ENCODE measurements around the gene ROGDI. TPM values are rescaled to one million over a fixed set of nuclear protein-coding genes. Genes with fewer than 3 reads are reported as not detected.

Gene ROGDI
- total and polyA plus RNA-seq, 9 of the 15 experiments (the other 6 are each of a cell fraction or from before 2014, with no cell fraction given): 0.97 to 37.3 (median 16.5) TPM

DNA sequence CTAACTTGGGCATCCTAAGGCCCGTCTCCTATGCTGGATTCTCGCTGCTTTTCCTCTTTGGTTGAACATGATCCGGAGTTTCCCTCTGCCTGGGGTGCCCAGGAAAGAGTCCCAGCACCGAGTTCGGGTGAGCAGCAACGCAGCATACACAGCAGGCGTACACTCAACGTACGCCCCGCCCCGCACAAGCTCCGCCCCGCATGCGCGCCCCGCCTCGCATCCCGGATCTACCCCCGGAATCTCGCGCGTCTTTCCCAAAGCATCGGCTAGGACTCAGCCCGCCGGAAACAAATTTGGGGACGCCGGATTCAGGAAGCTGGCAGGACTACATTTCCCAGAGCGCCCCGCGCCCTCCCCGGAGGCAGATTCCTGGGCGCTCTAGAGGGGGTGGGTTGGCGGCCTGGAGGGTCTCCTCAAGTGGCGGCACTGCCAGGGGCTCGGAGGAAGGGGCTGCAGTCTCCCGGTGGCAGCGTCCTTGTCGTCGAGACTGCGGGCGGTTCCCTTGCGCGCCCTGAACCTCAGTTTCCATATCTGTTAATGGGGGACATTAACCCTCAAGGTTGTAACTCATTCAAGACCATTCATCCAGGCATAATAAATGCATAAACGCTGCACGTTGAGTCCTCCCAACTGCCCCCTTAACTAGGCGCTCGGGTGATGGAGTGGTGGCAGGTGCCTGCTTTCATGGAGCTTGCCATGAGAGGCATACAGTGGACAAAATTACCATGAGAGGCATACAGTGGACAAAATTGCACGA lies 33.7 kb downstream of the ROGDI start (continued):
- TF ChIP-seq BCL6 (CRISPR knock-in tag; IDR thresholded peaks at IDR 0.05) (no peak), LARP7 (IDR thresholded peaks at IDR 0.05) (no peak), NR2C2 (CRISPR knock-in tag; IDR thresholded peaks at IDR 0.05) (no peak), NR2C2 (tag; IDR thresholded peaks at IDR 0.05) (peak; percentile 95), ZNF445 (CRISPR knock-in tag; IDR thresholded peaks at IDR 0.05; ENCODE audit: low read depth) (no peak), ZNF707 (CRISPR knock-in tag; conservative IDR thresholded peaks at IDR 0.05) (no peak), EGR1 (conservative IDR thresholded peaks at IDR 0.05) (no peak; the same call in 1 of the 2 replicates), ASH1L (IDR thresholded peaks at IDR 0.05; ENCODE audit: borderline replicate concordance, low read depth, partially characterized antibody) (no peak), ZNF174 (CRISPR knock-in tag; IDR thresholded peaks at IDR 0.05) (no peak), ARNT (IDR thresholded peaks at IDR 0.05) (0 out of 4 replicates have a peak, but pooled peaks of 1 of the 2 experiments have one; percentile 28), ZNF830 (CRISPR knock-in tag; IDR thresholded peaks at IDR 0.05) (no peak), SRSF1 (IDR thresholded peaks at IDR 0.05; ENCODE audit: low read depth, low read length) (no peak), FOXA1 (IDR thresholded peaks at IDR 0.05; ENCODE audit: borderline replicate concordance) (no peak)
- TF ChIP-seq, protein P1, sequence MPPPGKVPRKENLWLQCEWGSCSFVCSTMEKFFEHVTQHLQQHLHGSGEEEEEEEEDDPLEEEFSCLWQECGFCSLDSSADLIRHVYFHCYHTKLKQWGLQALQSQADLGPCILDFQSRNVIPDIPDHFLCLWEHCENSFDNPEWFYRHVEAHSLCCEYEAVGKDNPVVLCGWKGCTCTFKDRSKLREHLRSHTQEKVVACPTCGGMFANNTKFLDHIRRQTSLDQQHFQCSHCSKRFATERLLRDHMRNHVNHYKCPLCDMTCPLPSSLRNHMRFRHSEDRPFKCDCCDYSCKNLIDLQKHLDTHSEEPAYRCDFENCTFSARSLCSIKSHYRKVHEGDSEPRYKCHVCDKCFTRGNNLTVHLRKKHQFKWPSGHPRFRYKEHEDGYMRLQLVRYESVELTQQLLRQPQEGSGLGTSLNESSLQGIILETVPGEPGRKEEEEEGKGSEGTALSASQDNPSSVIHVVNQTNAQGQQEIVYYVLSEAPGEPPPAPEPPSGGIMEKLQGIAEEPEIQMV (tag; conservative IDR thresholded peaks at IDR 0.05; ENCODE audit: low read depth): no peak
- TF ChIP-seq, protein P2, sequence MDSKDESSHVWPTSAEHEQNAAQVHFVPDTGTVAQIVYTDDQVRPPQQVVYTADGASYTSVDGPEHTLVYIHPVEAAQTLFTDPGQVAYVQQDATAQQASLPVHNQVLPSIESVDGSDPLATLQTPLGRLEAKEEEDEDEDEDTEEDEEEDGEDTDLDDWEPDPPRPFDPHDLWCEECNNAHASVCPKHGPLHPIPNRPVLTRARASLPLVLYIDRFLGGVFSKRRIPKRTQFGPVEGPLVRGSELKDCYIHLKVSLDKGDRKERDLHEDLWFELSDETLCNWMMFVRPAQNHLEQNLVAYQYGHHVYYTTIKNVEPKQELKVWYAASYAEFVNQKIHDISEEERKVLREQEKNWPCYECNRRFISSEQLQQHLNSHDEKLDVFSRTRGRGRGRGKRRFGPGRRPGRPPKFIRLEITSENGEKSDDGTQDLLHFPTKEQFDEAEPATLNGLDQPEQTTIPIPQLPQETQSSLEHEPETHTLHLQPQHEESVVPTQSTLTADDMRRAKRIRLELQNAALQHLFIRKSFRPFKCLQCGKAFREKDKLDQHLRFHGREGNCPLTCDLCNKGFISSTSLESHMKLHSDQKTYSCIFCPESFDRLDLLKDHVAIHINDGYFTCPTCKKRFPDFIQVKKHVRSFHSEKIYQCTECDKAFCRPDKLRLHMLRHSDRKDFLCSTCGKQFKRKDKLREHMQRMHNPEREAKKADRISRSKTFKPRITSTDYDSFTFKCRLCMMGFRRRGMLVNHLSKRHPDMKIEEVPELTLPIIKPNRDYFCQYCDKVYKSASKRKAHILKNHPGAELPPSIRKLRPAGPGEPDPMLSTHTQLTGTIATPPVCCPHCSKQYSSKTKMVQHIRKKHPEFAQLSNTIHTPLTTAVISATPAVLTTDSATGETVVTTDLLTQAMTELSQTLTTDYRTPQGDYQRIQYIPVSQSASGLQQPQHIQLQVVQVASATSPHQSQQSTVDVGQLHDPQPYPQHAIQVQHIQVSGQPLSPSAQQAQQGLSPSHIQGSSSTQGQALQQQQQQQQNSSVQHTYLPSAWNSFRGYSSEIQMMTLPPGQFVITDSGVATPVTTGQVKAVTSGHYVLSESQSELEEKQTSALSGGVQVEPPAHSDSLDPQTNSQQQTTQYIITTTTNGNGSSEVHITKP (IDR thresholded peaks at IDR 0.05; ENCODE audit: partially characterized antibody): peak; percentile 46
- TF ChIP-seq, protein P3, sequence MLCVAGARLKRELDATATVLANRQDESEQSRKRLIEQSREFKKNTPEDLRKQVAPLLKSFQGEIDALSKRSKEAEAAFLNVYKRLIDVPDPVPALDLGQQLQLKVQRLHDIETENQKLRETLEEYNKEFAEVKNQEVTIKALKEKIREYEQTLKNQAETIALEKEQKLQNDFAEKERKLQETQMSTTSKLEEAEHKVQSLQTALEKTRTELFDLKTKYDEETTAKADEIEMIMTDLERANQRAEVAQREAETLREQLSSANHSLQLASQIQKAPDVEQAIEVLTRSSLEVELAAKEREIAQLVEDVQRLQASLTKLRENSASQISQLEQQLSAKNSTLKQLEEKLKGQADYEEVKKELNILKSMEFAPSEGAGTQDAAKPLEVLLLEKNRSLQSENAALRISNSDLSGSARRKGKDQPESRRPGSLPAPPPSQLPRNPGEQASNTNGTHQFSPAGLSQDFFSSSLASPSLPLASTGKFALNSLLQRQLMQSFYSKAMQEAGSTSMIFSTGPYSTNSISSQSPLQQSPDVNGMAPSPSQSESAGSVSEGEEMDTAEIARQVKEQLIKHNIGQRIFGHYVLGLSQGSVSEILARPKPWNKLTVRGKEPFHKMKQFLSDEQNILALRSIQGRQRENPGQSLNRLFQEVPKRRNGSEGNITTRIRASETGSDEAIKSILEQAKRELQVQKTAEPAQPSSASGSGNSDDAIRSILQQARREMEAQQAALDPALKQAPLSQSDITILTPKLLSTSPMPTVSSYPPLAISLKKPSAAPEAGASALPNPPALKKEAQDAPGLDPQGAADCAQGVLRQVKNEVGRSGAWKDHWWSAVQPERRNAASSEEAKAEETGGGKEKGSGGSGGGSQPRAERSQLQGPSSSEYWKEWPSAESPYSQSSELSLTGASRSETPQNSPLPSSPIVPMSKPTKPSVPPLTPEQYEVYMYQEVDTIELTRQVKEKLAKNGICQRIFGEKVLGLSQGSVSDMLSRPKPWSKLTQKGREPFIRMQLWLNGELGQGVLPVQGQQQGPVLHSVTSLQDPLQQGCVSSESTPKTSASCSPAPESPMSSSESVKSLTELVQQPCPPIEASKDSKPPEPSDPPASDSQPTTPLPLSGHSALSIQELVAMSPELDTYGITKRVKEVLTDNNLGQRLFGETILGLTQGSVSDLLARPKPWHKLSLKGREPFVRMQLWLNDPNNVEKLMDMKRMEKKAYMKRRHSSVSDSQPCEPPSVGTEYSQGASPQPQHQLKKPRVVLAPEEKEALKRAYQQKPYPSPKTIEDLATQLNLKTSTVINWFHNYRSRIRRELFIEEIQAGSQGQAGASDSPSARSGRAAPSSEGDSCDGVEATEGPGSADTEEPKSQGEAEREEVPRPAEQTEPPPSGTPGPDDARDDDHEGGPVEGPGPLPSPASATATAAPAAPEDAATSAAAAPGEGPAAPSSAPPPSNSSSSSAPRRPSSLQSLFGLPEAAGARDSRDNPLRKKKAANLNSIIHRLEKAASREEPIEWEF (CRISPR knock-in tag; IDR thresholded peaks at IDR 0.05): no peak

Measured in K562 (cell line).